ENCODE measurements around the gene DBH.

The DBH gene

GRCh38 chr9:133600739-133601138 lies 35.4 kb upstream of the DBH start:
- Histone ChIP-seq H3K14ac (ENCODE audit: low read length) (no peak overlapping the region), H2AFZ (ENCODE audit: low read length) (no peak overlapping the region), H4K8ac (ENCODE audit: low read depth, low read length) (no peak overlapping the region), H2BK120ac (ENCODE audit: low read depth, low read length) (no peak overlapping the region), H2BK12ac (ENCODE audit: low read length) (no peak overlapping the region), H3K4ac (ENCODE audit: low read length) (no peak overlapping the region), H3K36me3 (replicated peaks in 1 of 2; ENCODE audit: control insufficient read depth in 2 of 2, insufficient read depth in 2 of 2, low read length in 2 of 2) (peaks cover 0 to 1% of the 10 kb centered on the region in 2 donors), H4K91ac (ENCODE audit: low read depth, low read length, poor library complexity) (no peak overlapping the region), H3K4me3 (ENCODE audit: low read length in 2 of 2) (no peak overlapping the region), H3K79me1 (ENCODE audit: low read depth, low read length) (peaks cover 2% of the 10 kb centered on the region), H3K4me1 (ENCODE audit: control insufficient read depth in 2 of 2, insufficient read depth in 1 of 2, low read depth in 1 of 2, low read length in 2 of 2) (no peaks in the 10 kb centered on the region), H2BK5ac (ENCODE audit: low read length) (no peak overlapping the region), H2AK5ac (ENCODE audit: low read depth, low read length) (no peak overlapping the region), H3K9me3 (replicated peaks in 1 of 2; ENCODE audit: control insufficient read depth in 2 of 2, insufficient read depth in 1 of 2, low read depth in 1 of 2, low read length in 2 of 2) (peaks cover 13 to 14% of the 10 kb centered on the region in 2 donors), H3K9ac (ENCODE audit: low read depth, low read length, poor library complexity) (no peak overlapping the region), H2BK15ac (ENCODE audit: low read length) (no peak overlapping the region), H3K18ac (ENCODE audit: low read length) (no peak overlapping the region), H3K23ac (ENCODE audit: low read depth, low read length, poor library complexity) (no peak overlapping the region), H3K4me2 (ENCODE audit: insufficient read depth, low read length, poor library complexity, severe bottlenecking) (no peak overlapping the region), H3K27me3 (ENCODE audit: control insufficient read depth in 3 of 3, insufficient read depth in 3 of 3, low read depth in 1 of 3, low read length in 3 of 3) (peaks cover 0 to 19% (median 0%) of the 10 kb centered on the region in 3 experiments), H3K27ac (replicated peaks; ENCODE audit: low read length) (no peak overlapping the region)
- no peak for DNase-seq (ENCODE audit: low spot score)
- no CpG with 5 or more reads among the region's 7 CpGs for WGBS, 2 donors (ENCODE audit: extremely low coverage in 2 of 2, insufficient read length in 2 of 2, insufficient replicate concordance in 1 of 2)

GRCh38 chr9:133601746-133602145 lies 34.4 kb upstream of the DBH start:
- H3K79me1 ChIP-seq (ENCODE audit: low read depth, low read length) = peaks cover 2% of the 10 kb centered on the region
- H2BK15ac ChIP-seq (ENCODE audit: low read length) = no peak overlapping the region
- no peak overlapping the region for H2AK5ac ChIP-seq (ENCODE audit: low read depth, low read length)
- H3K4ac ChIP-seq (ENCODE audit: low read length) = no peak overlapping the region
- no peak overlapping the region for H3K4me2 ChIP-seq (ENCODE audit: insufficient read depth, low read length, poor library complexity, severe bottlenecking)
- no peak overlapping the region for H3K4me3 ChIP-seq (ENCODE audit: low read length in 2 of 2)
- no peak overlapping the region for H3K23ac ChIP-seq (ENCODE audit: low read depth, low read length, poor library complexity)
- no peaks in the 10 kb centered on the region for H3K4me1 ChIP-seq (ENCODE audit: control insufficient read depth in 2 of 2, insufficient read depth in 1 of 2, low read depth in 1 of 2, low read length in 2 of 2)
- no peak overlapping the region for H4K91ac ChIP-seq (ENCODE audit: low read depth, low read length, poor library complexity)
- peak overlapping the region; percentile 74 for H3K18ac ChIP-seq (ENCODE audit: low read length)
- peaks cover 0 to 29% (median 0%) of the 10 kb centered on the region in 3 experiments for H3K27me3 ChIP-seq (ENCODE audit: control insufficient read depth in 3 of 3, insufficient read depth in 3 of 3, low read depth in 1 of 3, low read length in 3 of 3)
- H3K36me3 ChIP-seq (replicated peaks in 1 of 2; ENCODE audit: control insufficient read depth in 2 of 2, insufficient read depth in 2 of 2, low read length in 2 of 2) = peaks cover 0 to 1% of the 10 kb centered on the region in 2 donors
- H3K9me3 ChIP-seq (replicated peaks in 1 of 2; ENCODE audit: control insufficient read depth in 2 of 2, insufficient read depth in 1 of 2, low read depth in 1 of 2, low read length in 2 of 2) = peaks cover 11 to 14% of the 10 kb centered on the region in 2 donors
- no peak overlapping the region for H3K27ac ChIP-seq (replicated peaks; ENCODE audit: low read length)
- H4K8ac ChIP-seq (ENCODE audit: low read depth, low read length) = no peak overlapping the region
- H2AFZ ChIP-seq (ENCODE audit: low read length) = no peak overlapping the region
- no CpG with 5 or more reads among the region's 10 CpGs for WGBS, 2 donors (ENCODE audit: extremely low coverage in 2 of 2, insufficient read length in 2 of 2, insufficient replicate concordance in 1 of 2)
- no peak overlapping the region for H2BK12ac ChIP-seq (ENCODE audit: low read length)
- no peak overlapping the region for H2BK5ac ChIP-seq (ENCODE audit: low read length)
- H2BK120ac ChIP-seq (ENCODE audit: low read depth, low read length) = no peak overlapping the region
- H3K14ac ChIP-seq (ENCODE audit: low read length) = no peak overlapping the region
- no peak for DNase-seq (ENCODE audit: low spot score)
- no peak overlapping the region for H3K9ac ChIP-seq (ENCODE audit: low read depth, low read length, poor library complexity)

DNA sequence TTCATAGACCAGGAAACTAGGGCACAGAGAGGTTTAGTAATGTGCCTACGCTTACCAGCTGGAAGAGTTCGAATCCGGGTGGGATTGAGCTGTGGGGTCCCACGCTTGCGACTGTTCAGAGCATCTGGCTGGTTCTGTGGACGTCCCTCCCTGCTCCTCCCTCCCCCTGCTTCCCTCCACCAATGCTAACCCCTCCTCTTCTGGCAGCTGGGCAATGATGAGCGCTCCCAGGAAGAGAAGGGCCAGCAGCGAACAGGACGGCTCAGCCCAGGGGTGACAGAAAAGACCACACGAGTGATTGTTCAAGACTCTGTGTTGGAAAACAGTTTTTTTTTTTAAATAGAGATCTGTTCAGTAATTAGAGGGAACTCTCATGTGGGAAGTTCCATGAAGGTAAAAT lies 33.9 kb upstream of the DBH start:
- Histone ChIP-seq H3K9ac (ENCODE audit: low read depth, low read length, poor library complexity) (no peak overlapping the region), H3K27me3 (ENCODE audit: control insufficient read depth in 3 of 3, insufficient read depth in 3 of 3, low read depth in 1 of 3, low read length in 3 of 3) (peaks cover 0 to 34% (median 3%) of the 10 kb centered on the region in 3 experiments), H3K4me3 (ENCODE audit: low read length in 2 of 2) (no peak overlapping the region), H2BK12ac (ENCODE audit: low read length) (no peak overlapping the region), H2BK15ac (ENCODE audit: low read length) (no peak overlapping the region), H3K23ac (ENCODE audit: low read depth, low read length, poor library complexity) (no peak overlapping the region), H4K91ac (ENCODE audit: low read depth, low read length, poor library complexity) (no peak overlapping the region), H3K18ac (ENCODE audit: low read length) (peak overlapping the region; percentile 74), H3K36me3 (replicated peaks in 1 of 2; ENCODE audit: control insufficient read depth in 2 of 2, insufficient read depth in 2 of 2, low read length in 2 of 2) (peaks cover 0 to 1% of the 10 kb centered on the region in 2 donors), H2BK120ac (ENCODE audit: low read depth, low read length) (no peak overlapping the region), H2AFZ (ENCODE audit: low read length) (no peak overlapping the region), H2AK5ac (ENCODE audit: low read depth, low read length) (no peak overlapping the region), H3K27ac (replicated peaks; ENCODE audit: low read length) (no peak overlapping the region), H4K8ac (ENCODE audit: low read depth, low read length) (no peak overlapping the region), H3K4me1 (ENCODE audit: control insufficient read depth in 2 of 2, insufficient read depth in 1 of 2, low read depth in 1 of 2, low read length in 2 of 2) (no peaks in the 10 kb centered on the region), H2BK5ac (ENCODE audit: low read length) (no peak overlapping the region), H3K4me2 (ENCODE audit: insufficient read depth, low read length, poor library complexity, severe bottlenecking) (no peak overlapping the region), H3K79me1 (ENCODE audit: low read depth, low read length) (peaks cover 2% of the 10 kb centered on the region), H3K4ac (ENCODE audit: low read length) (no peak overlapping the region), H3K14ac (ENCODE audit: low read length) (no peak overlapping the region), H3K9me3 (replicated peaks in 1 of 2; ENCODE audit: control insufficient read depth in 2 of 2, insufficient read depth in 1 of 2, low read depth in 1 of 2, low read length in 2 of 2) (peaks cover 9 to 11% of the 10 kb centered on the region in 2 donors)
- WGBS, 2 donors (ENCODE audit: extremely low coverage in 2 of 2, insufficient read length in 2 of 2, insufficient replicate concordance in 1 of 2) = no CpG with 5 or more reads among the region's 10 CpGs
- DNase-seq (ENCODE audit: low spot score) = no peak

DNA sequence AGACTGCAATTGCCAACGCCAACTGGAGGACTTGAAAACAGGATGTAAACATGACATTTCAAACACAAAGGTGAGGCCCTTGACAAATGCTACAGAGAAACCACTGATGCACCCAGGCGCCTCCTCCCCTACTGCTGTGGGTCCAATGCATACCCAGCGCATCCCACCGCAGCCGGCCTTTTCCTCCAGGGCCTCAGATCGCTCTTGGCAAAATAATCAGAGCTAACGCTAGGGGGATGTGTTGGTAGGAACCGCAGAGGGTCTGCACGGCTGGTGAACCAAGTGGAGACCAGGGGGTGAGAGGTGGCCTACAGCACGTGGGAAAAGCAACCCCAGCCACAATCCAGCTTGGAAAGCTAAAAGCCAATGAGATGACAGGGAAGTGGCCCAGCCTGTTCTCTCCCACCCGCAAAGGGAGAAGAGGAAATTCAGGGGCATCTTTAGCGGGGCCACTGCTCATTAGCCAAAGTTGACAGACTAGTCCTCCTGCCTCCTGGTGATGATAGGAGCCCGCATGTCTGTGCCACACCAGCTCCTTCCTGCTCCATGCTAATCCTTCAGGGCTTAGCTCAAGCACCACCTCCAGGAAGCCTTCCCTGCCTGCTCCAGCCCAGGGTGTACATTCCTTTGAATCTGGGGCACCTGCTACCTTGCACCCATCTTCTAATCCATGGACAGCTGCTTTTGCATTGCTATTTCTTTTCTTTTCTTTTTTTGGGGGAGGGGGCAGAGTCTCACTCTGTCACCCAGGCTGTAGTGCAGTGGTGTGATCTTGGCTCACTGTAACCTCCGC lies 32.8 kb upstream of the DBH start:
- no peak overlapping the region for H2AFZ ChIP-seq (ENCODE audit: low read length)
- H3K9me3 ChIP-seq (replicated peaks in 1 of 2; ENCODE audit: control insufficient read depth in 2 of 2, insufficient read depth in 1 of 2, low read depth in 1 of 2, low read length in 2 of 2) = peaks cover 0 to 8% of the 10 kb centered on the region in 2 donors
- no peak overlapping the region for H2AK5ac ChIP-seq (ENCODE audit: low read depth, low read length)
- no peaks in the 10 kb centered on the region for H3K4me1 ChIP-seq (ENCODE audit: control insufficient read depth in 2 of 2, insufficient read depth in 1 of 2, low read depth in 1 of 2, low read length in 2 of 2)
- no peak overlapping the region for H4K8ac ChIP-seq (ENCODE audit: low read depth, low read length)
- H3K4me2 ChIP-seq (ENCODE audit: insufficient read depth, low read length, poor library complexity, severe bottlenecking) = no peak overlapping the region
- no peak overlapping the region for H3K27ac ChIP-seq (replicated peaks; ENCODE audit: low read length)
- H3K23ac ChIP-seq (ENCODE audit: low read depth, low read length, poor library complexity) = no peak overlapping the region
- no peak overlapping the region for H2BK15ac ChIP-seq (ENCODE audit: low read length)
- no peak overlapping the region for H2BK5ac ChIP-seq (ENCODE audit: low read length)
- H2BK12ac ChIP-seq (ENCODE audit: low read length) = no peak overlapping the region
- peak overlapping the region; percentile 25 for H3K14ac ChIP-seq (ENCODE audit: low read length)
- H3K27me3 ChIP-seq (ENCODE audit: control insufficient read depth in 3 of 3, insufficient read depth in 3 of 3, low read depth in 1 of 3, low read length in 3 of 3) = peaks cover 0 to 45% (median 12%) of the 10 kb centered on the region in 3 experiments
- no peak overlapping the region for H4K91ac ChIP-seq (ENCODE audit: low read depth, low read length, poor library complexity)
- H2BK120ac ChIP-seq (ENCODE audit: low read depth, low read length) = no peak overlapping the region
- no peak overlapping the region for H3K9ac ChIP-seq (ENCODE audit: low read depth, low read length, poor library complexity)
- DNase-seq (ENCODE audit: low spot score) = no peak
- H3K18ac ChIP-seq (ENCODE audit: low read length) = no peak overlapping the region
- WGBS, 2 donors (ENCODE audit: extremely low coverage in 2 of 2, insufficient read length in 2 of 2, insufficient replicate concordance in 1 of 2) = no CpG with 5 or more reads among the region's 14 CpGs
- peaks cover 0 to 1% of the 10 kb centered on the region in 2 donors for H3K36me3 ChIP-seq (replicated peaks in 1 of 2; ENCODE audit: control insufficient read depth in 2 of 2, insufficient read depth in 2 of 2, low read length in 2 of 2)
- H3K4me3 ChIP-seq (ENCODE audit: low read length in 2 of 2) = no peak overlapping the region
- H3K4ac ChIP-seq (ENCODE audit: low read length) = no peak overlapping the region
- H3K79me1 ChIP-seq (ENCODE audit: low read depth, low read length) = peaks cover 2% of the 10 kb centered on the region

Measured in neuronal stem cell (in vitro differentiated cells).